ENCODE measurements around the gene ZNF606.

DNA sequence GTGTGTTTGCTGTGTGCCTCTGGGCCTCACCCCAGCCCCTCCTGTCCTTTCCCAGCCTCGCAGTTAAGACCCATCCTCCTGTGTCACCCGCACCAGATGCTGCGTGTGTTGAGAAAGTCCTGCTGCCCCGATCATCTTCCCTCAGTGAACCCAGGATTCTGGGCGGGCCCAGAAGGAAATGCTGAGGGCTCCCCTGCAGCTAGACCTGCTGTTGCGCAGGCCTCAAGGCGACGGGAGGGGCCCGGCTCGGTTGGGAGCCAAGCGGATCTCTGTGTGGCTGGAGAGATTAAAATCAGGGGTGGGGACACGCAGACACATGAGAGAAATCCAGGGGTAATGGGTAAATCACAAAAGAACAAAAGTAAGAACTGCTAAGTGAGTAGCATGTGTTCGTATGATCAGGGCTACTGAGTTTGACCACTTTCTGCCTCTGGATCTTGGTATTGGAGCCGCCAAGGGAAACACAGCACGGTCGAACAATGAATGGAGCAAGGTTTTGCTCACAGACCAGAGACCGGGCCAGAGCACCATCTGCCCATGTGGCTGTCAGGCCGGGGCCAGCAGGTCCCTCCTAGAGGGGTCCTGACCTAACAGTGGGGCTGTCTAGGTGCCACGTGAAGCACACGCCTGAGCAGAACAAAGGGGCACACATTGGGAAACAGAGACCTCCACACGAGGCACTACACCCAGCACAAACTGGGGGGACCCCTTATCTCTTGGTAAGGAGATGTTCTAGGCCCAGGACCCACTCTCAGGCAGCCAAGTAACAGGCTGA lies 38.3 kb upstream of the ZNF606 start:
- TF ChIP-seq CTCF (IDR thresholded peaks at IDR 0.05) (no peak), POLR2A (IDR thresholded peaks at IDR 0.05) (no peak)
